SK-N-SH treated with all-trans-retinoic acid at 6 μM for 48 hours (cell line): ENCODE results near the gene TCL1A.

Source experiments
- ATAC-seq: fragments of 200-7000 bp; cut with Tn5 transposase; 3 replicates; pipeline ENCODE4 v1.9.1; 2020; ENCODE audit warnings: mild to moderate bottlenecking, moderate library complexity
- ARNTL ChIP-seq: fragments of 450-650 bp; formaldehyde crosslinking; IDR thresholded peaks from 2 replicates; pipeline ENCODE4 v1.5.0; 2020; ENCODE audit warnings: low read depth, mild to moderate bottlenecking, moderate library complexity, borderline replicate concordance
- BACH2 ChIP-seq: fragments of 250-450 bp; sonication (Bioruptor Pico); IDR thresholded peaks from 2 replicates; pipeline ENCODE4 v1.9.0; 2021; ENCODE audit warnings: mild to moderate bottlenecking, borderline replicate concordance
- CSDC2 ChIP-seq: fragments of 250-450 bp; sonication (Bioruptor Pico); IDR thresholded peaks from 2 replicates; pipeline ENCODE4 v1.5.0; 2020; ENCODE audit warnings: mild to moderate bottlenecking, moderate library complexity
- ESRRG ChIP-seq: fragments of 250-450 bp; sonication (Bioruptor Pico); IDR thresholded peaks from 2 replicates; pipeline ENCODE4 v1.6.1; 2021; ENCODE audit warnings: mild to moderate bottlenecking
- GLIS3 ChIP-seq: fragments of 250-450 bp; sonication (Bioruptor Pico); IDR thresholded peaks from 2 replicates; pipeline ENCODE4 v1.5.0; 2020; ENCODE audit warnings: mild to moderate bottlenecking, moderate library complexity
- ISL1 ChIP-seq: fragments of 250-450 bp; sonication (Bioruptor Pico); IDR thresholded peaks from 2 replicates; pipeline ENCODE4 v2.1.2; 2022; ENCODE audit warnings: mild to moderate bottlenecking, moderate library complexity
- OSR1 ChIP-seq: fragments of 250-450 bp; sonication (Bioruptor Pico); IDR thresholded peaks from 2 replicates; pipeline ENCODE4 v1.8.0; 2022; ENCODE audit warnings: moderate library complexity, mild to moderate bottlenecking, inconsistent platforms
- PPARA ChIP-seq: fragments of 250-450 bp; sonication (Bioruptor Pico); IDR thresholded peaks from 2 replicates; pipeline ENCODE4 v1.5.0; 2020; ENCODE audit warnings: mild to moderate bottlenecking, borderline replicate concordance
- RARB ChIP-seq: fragments of 250-450 bp; sonication (Bioruptor Pico); IDR thresholded peaks from 2 replicates; pipeline ENCODE4 v1.8.0; 2021; ENCODE audit warnings: mild to moderate bottlenecking, moderate library complexity
- TCF4 ChIP-seq: fragments of 250-450 bp; sonication (Bioruptor Pico); IDR thresholded peaks from 2 replicates; pipeline ENCODE4 v1.8.0; 2021; ENCODE audit warnings: mild to moderate bottlenecking, moderate library complexity, borderline replicate concordance
- TOX ChIP-seq: fragments of 250-450 bp; sonication (Bioruptor Pico); IDR thresholded peaks from 2 replicates; pipeline ENCODE4 v1.8.0; 2021; ENCODE audit warnings: mild to moderate bottlenecking, moderate library complexity, borderline replicate concordance
- ZC3H10 ChIP-seq: fragments of 250-450 bp; sonication (Bioruptor Pico); IDR thresholded peaks from 2 replicates; pipeline ENCODE4 v1.5.1; 2021; ENCODE audit warnings: mild to moderate bottlenecking, moderate library complexity
- ZFP3 ChIP-seq: fragments of 250-450 bp; sonication (Bioruptor Pico); IDR thresholded peaks from 2 replicates; pipeline ENCODE4 v1.5.0; 2020; ENCODE audit warnings: mild to moderate bottlenecking, moderate library complexity
- ZFP30 ChIP-seq: fragments of 450-650 bp; formaldehyde crosslinking; IDR thresholded peaks from 2 replicates; pipeline ENCODE4 v1.5.0; 2022; ENCODE audit warnings: mild to moderate bottlenecking, moderate library complexity
- ZNF565 ChIP-seq: fragments of 450-650 bp; formaldehyde crosslinking; conservative IDR thresholded peaks from 2 replicates; pipeline ENCODE4 v1.5.0; 2020; ENCODE audit warnings: low read depth, mild to moderate bottlenecking, moderate library complexity
- ZNF70 ChIP-seq: fragments of 450-650 bp; formaldehyde crosslinking; IDR thresholded peaks from 2 replicates; pipeline ENCODE4 v1.5.0; 2020; ENCODE audit warnings: mild to moderate bottlenecking, moderate library complexity
- ZNF8 ChIP-seq: fragments of 450-650 bp; formaldehyde crosslinking; IDR thresholded peaks from 2 replicates; pipeline ENCODE4 v1.5.0; 2020; ENCODE audit warnings: mild to moderate bottlenecking, moderate library complexity
- TF ChIP-seq, protein P1 (sequence below): fragments of 250-450 bp; sonication (Bioruptor Pico); IDR thresholded peaks from 2 replicates; pipeline ENCODE4 v1.5.0; 2020; ENCODE audit warnings: mild to moderate bottlenecking, moderate library complexity
- TF ChIP-seq, protein P2 (sequence below): fragments of 250-450 bp; sonication (Bioruptor Pico); IDR thresholded peaks from 2 replicates; pipeline ENCODE4 v1.5.1; 2021; ENCODE audit warnings: mild to moderate bottlenecking, moderate library complexity
- TF ChIP-seq, protein P3 (sequence below): fragments of 250-450 bp; sonication (Bioruptor Pico); IDR thresholded peaks from 2 replicates; pipeline ENCODE4 v1.5.1; 2020; ENCODE audit warnings: low read depth, mild to moderate bottlenecking, moderate library complexity
- TF ChIP-seq, protein P4 (sequence below): fragments of 250-450 bp; sonication (Bioruptor Pico); IDR thresholded peaks from 2 replicates; pipeline ENCODE4 v1.8.0; 2020; ENCODE audit warnings: mild to moderate bottlenecking, moderate library complexity, borderline replicate concordance
- TF ChIP-seq, protein P5 (sequence below): fragments of 250-450 bp; sonication (Bioruptor Pico); IDR thresholded peaks from 2 replicates; pipeline ENCODE4 v1.8.0; 2021; ENCODE audit warnings: low read depth, mild to moderate bottlenecking, moderate library complexity, borderline replicate concordance

Gene TCL1A

DNA sequence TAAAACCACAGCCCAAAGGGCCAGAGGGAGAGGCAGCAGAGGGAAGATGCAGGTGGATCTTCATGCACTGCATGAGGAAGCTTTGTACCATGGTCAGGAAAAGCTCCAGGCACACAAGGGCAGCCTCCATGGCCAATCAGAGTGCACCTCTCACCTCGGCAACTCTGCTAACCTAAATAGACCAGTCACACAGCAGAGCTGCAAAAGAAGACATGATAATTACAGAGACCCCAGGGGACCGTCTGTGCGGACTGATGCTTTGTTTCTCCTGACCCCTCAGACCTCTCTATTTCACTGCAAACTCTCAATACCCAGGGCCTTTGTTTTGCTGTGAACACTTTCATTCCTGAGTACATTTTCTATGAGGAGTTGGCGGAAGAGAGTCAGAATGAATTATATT lies 38.4 kb downstream of the TCL1A start:
- TF ChIP-seq TOX (CRISPR knock-in tag), result no peak
- no peak for ATAC-seq

DNA sequence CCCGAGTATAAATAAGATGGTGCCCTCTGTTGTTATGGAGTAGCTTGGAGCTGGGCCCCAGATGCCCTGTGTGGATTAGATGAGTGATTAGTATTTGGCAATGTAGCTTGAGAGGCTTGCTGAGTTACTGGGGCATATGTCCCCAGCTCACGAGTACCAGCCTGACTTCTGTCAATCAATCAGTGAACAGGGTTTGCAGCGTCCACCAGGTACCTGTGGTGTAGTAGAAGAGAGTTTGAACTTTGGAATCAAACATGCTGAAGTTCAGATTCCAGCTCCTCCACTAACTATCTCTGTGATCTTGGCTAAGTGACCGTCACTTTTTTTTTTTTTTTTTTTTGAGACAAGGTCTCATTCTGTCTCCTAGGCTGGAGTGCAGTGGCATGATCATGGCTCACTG lies 39.3 kb downstream of the TCL1A start:
- TF ChIP-seq, protein P1, sequence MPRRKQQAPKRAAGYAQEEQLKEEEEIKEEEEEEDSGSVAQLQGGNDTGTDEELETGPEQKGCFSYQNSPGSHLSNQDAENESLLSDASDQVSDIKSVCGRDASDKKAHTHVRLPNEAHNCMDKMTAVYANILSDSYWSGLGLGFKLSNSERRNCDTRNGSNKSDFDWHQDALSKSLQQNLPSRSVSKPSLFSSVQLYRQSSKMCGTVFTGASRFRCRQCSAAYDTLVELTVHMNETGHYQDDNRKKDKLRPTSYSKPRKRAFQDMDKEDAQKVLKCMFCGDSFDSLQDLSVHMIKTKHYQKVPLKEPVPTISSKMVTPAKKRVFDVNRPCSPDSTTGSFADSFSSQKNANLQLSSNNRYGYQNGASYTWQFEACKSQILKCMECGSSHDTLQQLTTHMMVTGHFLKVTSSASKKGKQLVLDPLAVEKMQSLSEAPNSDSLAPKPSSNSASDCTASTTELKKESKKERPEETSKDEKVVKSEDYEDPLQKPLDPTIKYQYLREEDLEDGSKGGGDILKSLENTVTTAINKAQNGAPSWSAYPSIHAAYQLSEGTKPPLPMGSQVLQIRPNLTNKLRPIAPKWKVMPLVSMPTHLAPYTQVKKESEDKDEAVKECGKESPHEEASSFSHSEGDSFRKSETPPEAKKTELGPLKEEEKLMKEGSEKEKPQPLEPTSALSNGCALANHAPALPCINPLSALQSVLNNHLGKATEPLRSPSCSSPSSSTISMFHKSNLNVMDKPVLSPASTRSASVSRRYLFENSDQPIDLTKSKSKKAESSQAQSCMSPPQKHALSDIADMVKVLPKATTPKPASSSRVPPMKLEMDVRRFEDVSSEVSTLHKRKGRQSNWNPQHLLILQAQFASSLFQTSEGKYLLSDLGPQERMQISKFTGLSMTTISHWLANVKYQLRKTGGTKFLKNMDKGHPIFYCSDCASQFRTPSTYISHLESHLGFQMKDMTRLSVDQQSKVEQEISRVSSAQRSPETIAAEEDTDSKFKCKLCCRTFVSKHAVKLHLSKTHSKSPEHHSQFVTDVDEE (CRISPR knock-in tag), result no peak
- TF ChIP-seq TOX (CRISPR knock-in tag) (no peak), OSR1 (CRISPR knock-in tag) (no peak), ZNF565 (CRISPR knock-in tag) (no peak), ZNF8 (CRISPR knock-in tag) (no peak), ARNTL (CRISPR knock-in tag) (no peak), ZNF70 (no peak), ISL1 (CRISPR knock-in tag) (no peak), BACH2 (CRISPR knock-in tag) (no peak), GLIS3 (CRISPR knock-in tag) (no peak), TCF4 (no peak), ESRRG (no peak), RARB (CRISPR knock-in tag) (no peak), ZC3H10 (CRISPR knock-in tag) (no peak), ZFP3 (CRISPR knock-in tag) (no peak)
- TF ChIP-seq, protein P2, sequence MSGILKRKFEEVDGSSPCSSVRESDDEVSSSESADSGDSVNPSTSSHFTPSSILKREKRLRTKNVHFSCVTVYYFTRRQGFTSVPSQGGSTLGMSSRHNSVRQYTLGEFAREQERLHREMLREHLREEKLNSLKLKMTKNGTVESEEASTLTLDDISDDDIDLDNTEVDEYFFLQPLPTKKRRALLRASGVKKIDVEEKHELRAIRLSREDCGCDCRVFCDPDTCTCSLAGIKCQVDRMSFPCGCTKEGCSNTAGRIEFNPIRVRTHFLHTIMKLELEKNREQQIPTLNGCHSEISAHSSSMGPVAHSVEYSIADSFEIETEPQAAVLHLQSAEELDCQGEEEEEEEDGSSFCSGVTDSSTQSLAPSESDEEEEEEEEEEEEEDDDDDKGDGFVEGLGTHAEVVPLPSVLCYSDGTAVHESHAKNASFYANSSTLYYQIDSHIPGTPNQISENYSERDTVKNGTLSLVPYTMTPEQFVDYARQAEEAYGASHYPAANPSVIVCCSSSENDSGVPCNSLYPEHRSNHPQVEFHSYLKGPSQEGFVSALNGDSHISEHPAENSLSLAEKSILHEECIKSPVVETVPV (CRISPR knock-in tag), result no peak
- TF ChIP-seq, protein P3, sequence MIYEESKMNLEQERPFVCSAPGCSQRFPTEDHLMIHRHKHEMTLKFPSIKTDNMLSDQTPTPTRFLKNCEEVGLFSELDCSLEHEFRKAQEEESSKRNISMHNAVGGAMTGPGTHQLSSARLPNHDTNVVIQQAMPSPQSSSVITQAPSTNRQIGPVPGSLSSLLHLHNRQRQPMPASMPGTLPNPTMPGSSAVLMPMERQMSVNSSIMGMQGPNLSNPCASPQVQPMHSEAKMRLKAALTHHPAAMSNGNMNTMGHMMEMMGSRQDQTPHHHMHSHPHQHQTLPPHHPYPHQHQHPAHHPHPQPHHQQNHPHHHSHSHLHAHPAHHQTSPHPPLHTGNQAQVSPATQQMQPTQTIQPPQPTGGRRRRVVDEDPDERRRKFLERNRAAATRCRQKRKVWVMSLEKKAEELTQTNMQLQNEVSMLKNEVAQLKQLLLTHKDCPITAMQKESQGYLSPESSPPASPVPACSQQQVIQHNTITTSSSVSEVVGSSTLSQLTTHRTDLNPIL (CRISPR knock-in tag), result no peak
- TF ChIP-seq, protein P4, sequence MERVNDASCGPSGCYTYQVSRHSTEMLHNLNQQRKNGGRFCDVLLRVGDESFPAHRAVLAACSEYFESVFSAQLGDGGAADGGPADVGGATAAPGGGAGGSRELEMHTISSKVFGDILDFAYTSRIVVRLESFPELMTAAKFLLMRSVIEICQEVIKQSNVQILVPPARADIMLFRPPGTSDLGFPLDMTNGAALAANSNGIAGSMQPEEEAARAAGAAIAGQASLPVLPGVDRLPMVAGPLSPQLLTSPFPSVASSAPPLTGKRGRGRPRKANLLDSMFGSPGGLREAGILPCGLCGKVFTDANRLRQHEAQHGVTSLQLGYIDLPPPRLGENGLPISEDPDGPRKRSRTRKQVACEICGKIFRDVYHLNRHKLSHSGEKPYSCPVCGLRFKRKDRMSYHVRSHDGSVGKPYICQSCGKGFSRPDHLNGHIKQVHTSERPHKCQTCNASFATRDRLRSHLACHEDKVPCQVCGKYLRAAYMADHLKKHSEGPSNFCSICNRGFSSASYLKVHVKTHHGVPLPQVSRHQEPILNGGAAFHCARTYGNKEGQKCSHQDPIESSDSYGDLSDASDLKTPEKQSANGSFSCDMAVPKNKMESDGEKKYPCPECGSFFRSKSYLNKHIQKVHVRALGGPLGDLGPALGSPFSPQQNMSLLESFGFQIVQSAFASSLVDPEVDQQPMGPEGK (CRISPR knock-in tag), result no peak
- TF ChIP-seq, protein P5, sequence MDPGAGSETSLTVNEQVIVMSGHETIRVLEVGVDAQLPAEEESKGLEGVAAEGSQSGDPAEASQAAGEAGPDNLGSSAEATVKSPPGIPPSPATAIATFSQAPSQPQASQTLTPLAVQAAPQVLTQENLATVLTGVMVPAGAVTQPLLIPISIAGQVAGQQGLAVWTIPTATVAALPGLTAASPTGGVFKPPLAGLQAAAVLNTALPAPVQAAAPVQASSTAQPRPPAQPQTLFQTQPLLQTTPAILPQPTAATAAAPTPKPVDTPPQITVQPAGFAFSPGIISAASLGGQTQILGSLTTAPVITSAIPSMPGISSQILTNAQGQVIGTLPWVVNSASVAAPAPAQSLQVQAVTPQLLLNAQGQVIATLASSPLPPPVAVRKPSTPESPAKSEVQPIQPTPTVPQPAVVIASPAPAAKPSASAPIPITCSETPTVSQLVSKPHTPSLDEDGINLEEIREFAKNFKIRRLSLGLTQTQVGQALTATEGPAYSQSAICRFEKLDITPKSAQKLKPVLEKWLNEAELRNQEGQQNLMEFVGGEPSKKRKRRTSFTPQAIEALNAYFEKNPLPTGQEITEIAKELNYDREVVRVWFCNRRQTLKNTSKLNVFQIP (CRISPR knock-in tag), result no peak
- ATAC-seq, result no peak

DNA sequence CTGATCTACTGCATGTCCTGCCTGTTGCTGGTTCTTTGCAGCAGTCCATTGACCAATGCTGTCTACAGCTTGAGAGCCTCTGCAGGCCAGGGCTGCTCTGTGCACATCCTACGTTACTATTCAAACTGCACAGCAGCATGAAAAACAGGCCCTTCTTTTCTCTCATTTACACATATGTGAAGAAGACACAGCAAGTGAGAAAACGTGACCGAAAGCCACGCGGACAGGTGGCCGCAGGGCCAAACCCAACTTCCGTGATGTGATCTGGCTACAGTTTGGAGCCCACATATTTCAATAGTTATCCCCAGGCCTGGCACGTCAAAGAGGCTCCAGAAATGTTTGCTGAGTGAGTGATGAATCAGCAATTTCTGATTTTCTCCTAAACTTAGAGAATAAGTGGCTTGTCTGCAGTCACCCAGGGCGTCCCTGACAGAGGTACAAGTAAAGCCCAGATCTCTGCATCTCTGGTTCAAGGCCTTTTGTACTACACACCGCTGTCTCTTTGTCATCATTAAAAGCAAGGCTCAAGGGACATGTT lies 45.6 kb downstream of the TCL1A start:
- no peak for ATAC-seq
- TF ChIP-seq ZFP30 (CRISPR knock-in tag) (no peak), PPARA (CRISPR knock-in tag) (no peak), GLIS3 (CRISPR knock-in tag) (no peak), OSR1 (CRISPR knock-in tag) (no peak), RARB (CRISPR knock-in tag) (no peak), TCF4 (no peak), ARNTL (CRISPR knock-in tag) (no peak), ZNF8 (CRISPR knock-in tag) (no peak), CSDC2 (CRISPR knock-in tag) (no peak), ZFP3 (CRISPR knock-in tag) (no peak), ZNF565 (CRISPR knock-in tag) (no peak), ISL1 (CRISPR knock-in tag) (no peak)
- TF ChIP-seq, protein P1 (CRISPR knock-in tag), result no peak
- TF ChIP-seq, protein P5 (CRISPR knock-in tag), result no peak
- TF ChIP-seq, protein P2 (CRISPR knock-in tag), result no peak
